Muscle layer of colon (tissue), 2 donors: ENCODE measurements around the gene CNGA4.

Experiments used
- H3K27ac ChIP-seq: one replicate; pipeline ENCODE4 v1.7.0; 2013; ENCODE audit warnings: low read depth, mild to moderate bottlenecking, low read length, moderate library complexity
- H3K27me3 ChIP-seq, 2 donors: one replicate each; pipeline ENCODE4 v1.7.0; 2013; ENCODE audit warnings: low read length in 2 of 2, mild to moderate bottlenecking in 2 of 2; ENCODE audit not compliant: insufficient read depth in 2 of 2, control insufficient read depth in 1 of 2
- H3K36me3 ChIP-seq: one replicate; pipeline ENCODE4 v1.7.0; 2013; ENCODE audit warnings: mild to moderate bottlenecking, low read length; ENCODE audit not compliant: insufficient read depth
- H3K4me1 ChIP-seq: one replicate; pipeline ENCODE4 v1.7.0; 2013; ENCODE audit warnings: mild to moderate bottlenecking, low read length; ENCODE audit not compliant: insufficient read depth
- H3K4me3 ChIP-seq, 2 donors: one replicate each; pipeline ENCODE4 v1.7.0; 2013; ENCODE audit warnings: low read length in 2 of 2, low read depth in 1 of 2, mild to moderate bottlenecking in 1 of 2, moderate library complexity in 1 of 2
- H3K9ac ChIP-seq: one replicate; pipeline ENCODE4 v1.7.0; 2013; ENCODE audit warnings: low read length
- H3K9me3 ChIP-seq: one replicate; pipeline ENCODE4 v1.7.0; 2013; ENCODE audit warnings: mild to moderate bottlenecking, low read length
- donor health status: abdominal sarcoma.
- donor health status: Adenocarcinoma of cecum.

The CNGA4 gene

GRCh38 chr11:6238902-6239301, at the start of gene CNGA4:
TSS of gene CNGA4 (plus strand) at chr11:6239089. CDS start at chr11:6239207, 118 bp downstream.
- Histone ChIP-seq H3K27ac (no peak within 1 kb of the TSS), H3K9ac (no peak within 1 kb of the TSS), H3K27me3 (no peaks in the 10 kb centered on the region), H3K9me3 (no peaks in the 10 kb centered on the region), H3K4me1 (peaks cover under 1% of the 10 kb centered on the region), H3K36me3 (no peaks in the 10 kb centered on the region), H3K4me3 (no peak within 1 kb of the TSS)

- Histone ChIP-seq H3K9me3 (no peaks in the 10 kb centered on the region), H3K27me3 (no peaks in the 10 kb centered on the region), H3K36me3 (no peaks in the 10 kb centered on the region), H3K4me1 (no peaks in the 10 kb centered on the region), H3K27ac (no peak overlapping the region), H3K4me3 (no peak overlapping the region), H3K9ac (no peak overlapping the region)
Measured at GRCh38 chr11:6191742-6192141, 47.1 kb upstream of the CNGA4 start.

- H3K4me3 ChIP-seq, result no peak overlapping the region
- no peak overlapping the region for H3K27ac ChIP-seq
- no peak overlapping the region for H3K9ac ChIP-seq
- no peaks in the 10 kb centered on the region for H3K9me3 ChIP-seq
- no peaks in the 10 kb centered on the region for H3K27me3 ChIP-seq
- H3K36me3 ChIP-seq, result no peaks in the 10 kb centered on the region
- no peaks in the 10 kb centered on the region for H3K4me1 ChIP-seq
Measured at GRCh38 chr11:6194065-6194581, 44.8 kb upstream of the CNGA4 start.

GRCh38 chr11:6196396-6196795, 42.5 kb upstream of the CNGA4 start:
- Histone ChIP-seq H3K27ac (no peak overlapping the region), H3K9me3 (no peaks in the 10 kb centered on the region), H3K4me1 (no peaks in the 10 kb centered on the region)

GRCh38 chr11:6197466-6198200, 41.3 kb upstream of the CNGA4 start:
- Histone ChIP-seq H3K4me3 (no peak overlapping the region), H3K27me3 (no peaks in the 10 kb centered on the region), H3K27ac (no peak overlapping the region), H3K4me1 (no peaks in the 10 kb centered on the region), H3K9ac (no peak overlapping the region), H3K9me3 (no peaks in the 10 kb centered on the region), H3K36me3 (no peaks in the 10 kb centered on the region)

More at GRCh38 chr11:6196396-6196795, 42.5 kb upstream of the CNGA4 start:
- no peak overlapping the region for H3K4me3 ChIP-seq
- H3K27me3 ChIP-seq, result no peaks in the 10 kb centered on the region
- H3K9ac ChIP-seq, result no peak overlapping the region
- no peaks in the 10 kb centered on the region for H3K36me3 ChIP-seq

GRCh38 chr11:6199174-6199810, 39.6 kb upstream of the CNGA4 start, which contains the start of gene OR52W1:
TSS of gene OR52W1 (plus strand) at chr11:6199224. CDS start at chr11:6199224, 0 bp downstream.
- Histone ChIP-seq H3K27ac (no peak within 1 kb of the TSS), H3K9me3 (no peaks in the 10 kb centered on the region)

GRCh38 chr11:6200975-6201374, 37.9 kb upstream of the CNGA4 start:
- no peak overlapping the region for H3K27ac ChIP-seq
- no peak overlapping the region for H3K4me3 ChIP-seq
- no peaks in the 10 kb centered on the region for H3K9me3 ChIP-seq
- no peak overlapping the region for H3K9ac ChIP-seq
- H3K36me3 ChIP-seq, result peaks cover 7% of the 10 kb centered on the region
- no peaks in the 10 kb centered on the region for H3K4me1 ChIP-seq
- H3K27me3 ChIP-seq, result no peaks in the 10 kb centered on the region

More at GRCh38 chr11:6199174-6199810, 39.6 kb upstream of the CNGA4 start, which contains the start of gene OR52W1:
- Histone ChIP-seq H3K9ac (no peak within 1 kb of the TSS), H3K4me1 (no peaks in the 10 kb centered on the region), H3K36me3 (no peaks in the 10 kb centered on the region), H3K4me3 (no peak within 1 kb of the TSS), H3K27me3 (no peaks in the 10 kb centered on the region)

GRCh38 chr11:6201481-6201880, 37.4 kb upstream of the CNGA4 start:
- Histone ChIP-seq H3K9me3 (no peaks in the 10 kb centered on the region), H3K4me3 (no peak overlapping the region), H3K36me3 (peaks cover 7% of the 10 kb centered on the region), H3K9ac (no peak overlapping the region), H3K4me1 (peaks cover 4% of the 10 kb centered on the region), H3K27me3 (no peaks in the 10 kb centered on the region), H3K27ac (no peak overlapping the region)

- Histone ChIP-seq H3K27me3 (no peaks in the 10 kb centered on the region), H3K4me3 (no peak overlapping the region), H3K9me3 (no peaks in the 10 kb centered on the region), H3K9ac (no peak overlapping the region), H3K4me1 (peaks cover 10% of the 10 kb centered on the region), H3K27ac (no peak overlapping the region), H3K36me3 (peaks cover 7% of the 10 kb centered on the region)
Measured at GRCh38 chr11:6202041-6202440, 36.8 kb upstream of the CNGA4 start.

- Histone ChIP-seq H3K27me3 (no peaks in the 10 kb centered on the region), H3K27ac (no peak overlapping the region), H3K9me3 (no peaks in the 10 kb centered on the region), H3K4me3 (no peak overlapping the region), H3K36me3 (peaks cover 14% of the 10 kb centered on the region), H3K4me1 (peaks cover 10% of the 10 kb centered on the region), H3K9ac (no peak overlapping the region)
Measured at GRCh38 chr11:6203327-6203726, 35.6 kb upstream of the CNGA4 start.

- no peak overlapping the region for H3K4me3 ChIP-seq
Measured at GRCh38 chr11:6204706-6205105, 34.2 kb upstream of the CNGA4 start.

More at GRCh38 chr11:6204706-6205105, 34.2 kb upstream of the CNGA4 start:
- peaks cover 14% of the 10 kb centered on the region for H3K36me3 ChIP-seq
- no peaks in the 10 kb centered on the region for H3K27me3 ChIP-seq
- H3K27ac ChIP-seq, result no peak overlapping the region
- H3K9me3 ChIP-seq, result no peaks in the 10 kb centered on the region
- peaks cover 10% of the 10 kb centered on the region for H3K4me1 ChIP-seq
- H3K9ac ChIP-seq, result no peak overlapping the region
